ENCODE data around the gene SPNS3.

The SPNS3 gene

DNA sequence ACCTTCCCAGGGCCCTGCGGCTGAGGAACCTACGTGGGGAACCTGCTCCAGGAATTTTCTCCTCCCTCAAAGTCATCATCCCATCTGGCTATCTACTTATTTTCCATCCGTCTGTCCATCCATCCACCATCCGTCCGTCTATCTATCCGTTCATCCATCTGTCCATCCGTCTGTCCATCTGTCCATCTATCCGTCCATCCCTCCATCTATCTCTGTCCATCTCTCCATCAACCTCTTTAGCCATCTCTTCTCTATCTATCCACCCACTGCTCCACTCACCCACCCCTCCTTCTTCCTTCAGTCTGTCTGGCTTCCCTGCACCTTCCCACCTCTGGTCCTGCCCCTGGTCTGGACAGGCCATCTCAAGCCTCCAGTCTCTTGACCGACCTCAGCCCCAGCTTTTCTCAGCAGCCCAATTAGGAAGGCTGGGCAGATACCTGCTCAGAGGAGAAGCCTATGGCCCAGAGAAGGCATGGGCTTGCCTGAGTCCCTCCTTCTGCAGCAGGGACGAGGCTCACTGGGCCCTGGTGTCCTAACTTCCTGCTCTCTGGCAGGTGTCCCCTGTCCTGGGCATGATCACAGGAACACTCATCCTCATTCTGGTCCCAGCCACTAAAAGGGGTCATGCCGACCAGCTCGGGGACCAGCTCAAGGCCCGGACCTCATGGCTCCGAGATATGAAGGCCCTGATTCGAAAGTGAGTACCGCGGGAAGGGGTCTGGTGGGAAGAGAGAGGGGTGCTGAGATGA, 98.4 kb downstream of the SPNS3 start:
- no peak for DNase-seq

DNA sequence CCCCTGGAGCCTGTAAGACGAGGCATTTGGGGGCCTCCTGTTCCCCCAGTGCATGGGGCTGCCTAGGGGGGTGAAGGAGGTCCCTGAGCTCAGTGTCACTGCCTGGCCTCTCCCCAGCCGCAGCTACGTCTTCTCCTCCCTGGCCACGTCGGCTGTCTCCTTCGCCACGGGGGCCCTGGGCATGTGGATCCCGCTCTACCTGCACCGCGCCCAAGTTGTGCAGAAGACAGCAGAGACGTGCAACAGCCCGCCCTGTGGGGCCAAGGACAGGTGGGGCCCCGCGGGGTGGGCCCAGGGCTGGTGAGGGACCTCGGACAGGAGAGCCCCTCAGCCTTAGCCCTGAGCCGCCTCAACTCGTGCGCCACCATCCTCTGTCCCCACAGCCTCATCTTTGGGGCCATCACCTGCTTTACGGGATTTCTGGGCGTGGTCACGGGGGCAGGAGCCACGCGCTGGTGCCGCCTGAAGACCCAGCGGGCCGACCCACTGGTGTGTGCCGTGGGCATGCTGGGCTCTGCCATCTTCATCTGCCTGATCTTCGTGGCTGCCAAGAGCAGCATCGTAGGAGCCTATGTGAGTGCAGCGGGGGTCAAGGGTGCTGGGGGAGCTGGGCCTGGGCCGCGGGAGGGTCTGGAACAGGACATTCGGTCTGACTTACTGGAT, 99.3 kb downstream of the SPNS3 start:
- no peak for DNase-seq

DNA sequence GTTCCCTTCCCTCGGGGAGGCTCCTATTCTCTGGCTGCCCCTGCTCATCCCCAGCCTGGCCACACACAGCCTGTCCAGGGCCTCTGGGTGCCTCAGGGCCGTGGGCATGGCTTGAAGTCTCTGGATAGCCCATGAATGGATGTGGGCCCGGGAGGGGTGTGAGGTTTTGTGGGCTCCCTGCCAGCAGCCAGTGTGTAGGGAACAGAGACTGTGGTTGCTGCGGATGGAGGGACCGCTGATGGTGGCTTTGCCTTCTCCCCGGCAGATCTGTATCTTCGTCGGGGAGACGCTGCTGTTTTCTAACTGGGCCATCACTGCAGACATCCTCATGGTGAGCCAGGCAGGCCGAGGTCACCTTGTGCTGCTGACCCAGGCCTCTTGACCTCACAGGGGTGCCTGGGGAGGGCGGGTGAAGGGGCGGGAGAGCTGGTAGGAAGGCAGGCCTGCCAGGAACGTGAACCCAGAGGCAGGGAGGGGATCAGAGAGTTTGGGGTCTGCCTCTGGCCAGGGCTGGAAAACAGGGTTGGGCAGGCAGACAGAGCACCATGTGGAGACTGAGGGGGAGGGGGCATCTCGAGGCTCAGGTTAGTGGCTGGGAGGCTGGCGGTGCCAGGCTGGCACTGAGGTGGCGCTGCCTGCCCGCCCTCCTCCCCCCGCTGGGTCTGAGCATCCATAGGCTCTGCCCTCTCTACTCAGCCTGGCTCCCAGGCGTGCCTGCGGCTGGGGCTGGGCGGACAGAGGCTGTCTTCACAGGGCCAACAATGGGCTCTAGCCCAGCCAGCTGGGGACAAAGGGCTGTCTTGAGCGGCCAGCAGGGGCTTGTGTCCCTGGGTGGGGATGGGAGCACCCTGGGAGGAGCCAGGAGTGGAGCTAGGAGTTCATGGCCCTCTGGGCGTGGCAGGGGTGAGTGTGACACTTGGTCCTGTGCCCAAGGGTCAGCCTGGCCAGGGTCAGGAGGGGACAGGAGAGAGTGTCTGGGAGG, 100.1 kb downstream of the SPNS3 start:
- DNase-seq: no peak

DNA sequence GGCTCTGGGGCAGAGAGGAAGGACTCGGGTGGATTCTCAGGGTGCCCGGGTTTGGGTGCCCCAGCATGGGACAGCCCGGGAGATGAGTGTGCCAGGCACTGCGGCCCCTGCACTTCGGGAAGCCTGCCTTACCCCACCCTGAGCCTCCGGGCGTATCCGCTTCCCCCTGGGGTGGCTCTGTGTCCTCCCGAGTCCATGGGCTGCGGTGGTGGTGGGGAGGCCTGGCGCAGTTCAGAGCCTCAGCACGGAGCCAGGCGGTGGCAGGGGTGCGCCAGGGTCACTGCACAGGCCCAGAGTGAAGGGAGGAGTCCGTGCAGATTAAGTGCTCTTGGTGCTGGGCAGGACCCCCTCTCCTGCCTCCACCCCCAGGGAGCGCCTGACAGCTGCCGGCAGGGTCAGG, 100.8 kb downstream of the SPNS3 start:
- DNase-seq: no peak

DNA sequence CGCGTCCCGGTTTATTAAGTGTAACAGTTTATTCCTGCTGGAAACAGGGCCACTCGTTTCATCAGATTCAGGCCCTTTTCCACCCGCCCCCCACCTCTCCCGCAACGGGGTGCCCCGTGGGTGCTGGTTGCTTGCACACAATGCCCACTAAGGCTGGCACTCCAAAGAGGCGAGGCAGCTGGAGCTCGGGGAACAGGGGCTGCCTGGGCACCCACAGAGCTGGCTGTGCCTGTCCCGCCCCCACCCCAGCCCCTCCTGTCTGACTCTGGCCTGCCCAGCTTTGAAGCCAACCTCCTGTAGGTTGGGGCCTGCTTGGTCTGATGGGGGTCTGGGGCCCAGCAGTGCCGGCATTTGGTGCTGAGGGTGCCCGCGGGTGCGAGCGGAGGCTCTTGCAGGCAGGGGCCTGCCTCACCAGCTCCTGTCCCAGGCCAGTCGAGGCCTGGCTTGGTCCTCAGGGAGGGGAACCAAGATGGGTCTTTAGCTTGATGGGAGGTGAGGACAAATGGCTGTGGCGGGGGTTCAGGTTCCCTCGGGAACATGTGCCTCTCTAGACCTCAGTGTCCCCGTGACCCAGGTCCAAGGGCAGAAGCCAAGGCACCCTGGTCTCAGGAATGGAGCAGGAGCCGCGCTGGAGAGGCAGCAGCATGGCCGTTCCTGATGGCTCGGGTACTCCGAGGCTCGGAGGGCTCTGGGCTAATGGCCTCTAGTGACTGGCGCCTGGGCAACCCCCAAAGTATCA, 101.4 kb downstream of the SPNS3 start:
- no peak for DNase-seq

DNA sequence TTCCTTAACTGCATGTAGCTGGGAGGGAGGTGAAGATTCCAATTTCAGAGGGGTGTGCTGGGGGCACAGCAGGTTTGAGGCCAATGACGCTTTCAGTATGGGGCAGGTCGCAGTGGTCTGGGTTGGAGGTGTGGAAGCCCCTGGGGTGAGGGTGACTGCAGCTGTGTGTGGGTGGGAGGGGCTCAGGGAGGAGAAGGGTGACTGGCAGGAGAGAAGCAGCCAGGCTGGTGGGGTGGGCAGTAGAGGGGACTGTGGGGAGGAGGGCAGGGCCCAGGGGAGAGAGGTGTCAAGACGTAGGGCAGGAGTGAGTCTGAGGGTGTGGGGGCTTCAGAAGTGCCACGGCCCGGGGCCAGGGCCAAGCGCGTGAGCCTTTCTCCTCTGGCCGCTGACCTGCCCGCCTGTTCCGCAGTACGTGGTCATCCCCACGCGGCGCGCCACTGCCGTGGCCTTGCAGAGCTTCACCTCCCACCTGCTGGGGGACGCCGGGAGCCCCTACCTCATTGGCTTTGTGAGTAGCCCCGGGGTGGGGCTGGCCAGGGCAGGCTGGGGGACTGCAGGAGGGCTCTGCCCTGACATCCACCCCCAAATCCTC, 102.0 kb downstream of the SPNS3 start:
- DNase-seq: no peak

DNA sequence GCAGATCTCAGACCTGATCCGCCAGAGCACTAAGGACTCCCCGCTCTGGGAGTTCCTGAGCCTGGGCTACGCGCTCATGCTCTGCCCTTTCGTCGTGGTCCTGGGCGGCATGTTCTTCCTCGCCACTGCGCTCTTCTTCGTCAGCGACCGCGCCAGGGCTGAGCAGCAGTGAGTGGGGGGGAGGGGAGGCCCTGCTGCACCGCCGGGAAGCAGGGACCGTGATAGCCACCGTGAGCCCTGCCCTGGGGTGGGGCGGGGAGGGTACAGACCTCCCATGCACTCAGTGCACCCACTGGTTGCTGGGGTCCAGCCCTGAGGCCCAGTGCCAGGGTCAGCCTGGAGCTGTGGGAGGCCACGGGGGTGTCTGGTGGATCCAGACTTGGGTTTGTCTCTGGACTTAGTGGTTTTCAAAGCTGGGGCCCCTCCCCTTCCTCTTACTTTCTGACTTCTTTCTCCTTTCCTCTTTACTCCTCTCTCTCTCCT, 102.6 kb downstream of the SPNS3 start:
- DNase-seq: no peak

DNA sequence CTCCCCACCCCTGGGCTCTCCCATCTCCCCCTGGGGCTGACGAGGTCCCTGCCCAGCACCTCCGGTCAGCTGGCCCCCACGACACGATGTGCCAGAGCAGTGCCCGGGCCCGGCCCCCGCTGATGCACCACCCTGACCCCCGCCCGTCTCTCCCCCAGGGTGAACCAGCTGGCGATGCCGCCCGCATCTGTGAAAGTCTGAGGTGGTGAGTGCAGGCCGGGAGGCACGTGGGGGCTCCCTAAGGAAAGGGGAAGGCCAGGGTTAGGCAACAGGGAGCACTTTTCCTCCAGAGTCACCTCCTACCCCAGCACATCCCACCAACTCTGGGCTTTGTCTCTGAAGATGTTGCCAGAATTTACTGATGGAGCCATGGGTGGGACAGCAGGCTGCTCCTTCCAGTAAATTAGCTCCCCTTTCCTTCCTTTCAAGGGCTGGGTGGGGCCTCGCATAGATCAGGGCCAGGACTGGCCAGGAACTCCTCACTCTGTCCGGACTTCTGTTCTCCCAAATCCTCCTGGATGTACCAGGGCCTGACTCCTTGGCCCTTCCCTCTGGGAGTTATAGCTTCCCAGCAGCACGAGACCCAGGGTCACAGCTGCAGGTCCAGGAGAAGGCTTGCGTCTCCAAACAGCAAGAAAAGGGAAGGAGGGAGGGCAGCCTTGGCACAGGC, 103.1 kb downstream of the SPNS3 start:
- no peak for DNase-seq
